Cardiac septum (tissue), 1 donor: ENCODE data around the gene FOSB. TPM values are rescaled to one million over a fixed set of nuclear protein-coding genes. Genes with fewer than 3 reads are reported as not detected.
"Not testable (repeated sequence)": the region's sequence is repeated elsewhere in the genome, so short reads cannot be mapped to it uniquely, and the experiment has no call there.

Experiments used
- DNase-seq: peaks from one replicate; pipeline ENCODE4 v3.0.0-alpha.2; 2020; ENCODE audit warnings: low spot score
- intact Hi-C: fragments of 100-400 bp; cut with DNase I; formaldehyde crosslinking; loops from one replicate; pipeline ENCODE4 v1.14.0; 2022
- total RNA-seq: library from RNA; stranded (reverse); fragmentation: NEBNext Ultra II Directional; extraction: Animal tissue kit (Norgen Biotek cat#: 25700); gene quantifications from one replicate; pipeline ENCODE4 v1.2.1, GENCODE V29; 2021
- donor health status: DM: no; HTN: no; CAD: no.

The FOSB gene
- total RNA-seq, 1 donor from 2014 or later: 0.94 TPM

- intact Hi-C loops: no loop called here
- no peak for DNase-seq
These were observed 30.8 kb downstream of the FOSB start, which contains the start of gene PPM1N for GRCh38 chr19:45498411-45499195. Gene PPM1N (plus strand): TSS chr19:45498443. CDS start chr19:45498473, 30 bp downstream.

GRCh38 chr19:45499196-45500180 is 31.7 kb downstream of the FOSB start:
- intact Hi-C loops: no loop called here
- no peak for DNase-seq

GRCh38 chr19:45500918-45501729 is 33.3 kb downstream of the FOSB start:
- no peak for DNase-seq
- intact Hi-C loops: no loop called here

- intact Hi-C loops: no loop called here
- no peak for DNase-seq
These were observed 33.9 kb downstream of the FOSB start for GRCh38 chr19:45501730-45502014.

GRCh38 chr19:45502111-45502510 is 34.3 kb downstream of the FOSB start:
- intact Hi-C loops: no loop called here

GRCh38 chr19:45503909-45504308 is 36.1 kb downstream of the FOSB start:
- no peak for DNase-seq
- intact Hi-C loops: no loop called here

More at GRCh38 chr19:45502111-45502510, 34.3 kb downstream of the FOSB start:
- DNase-seq: no peak

- DNase-seq: no peak
- intact Hi-C loops: no loop called here
These were observed 37.6 kb downstream of the FOSB start for GRCh38 chr19:45505151-45505995.

GRCh38 chr19:45505996-45506245 is 38.1 kb downstream of the FOSB start:
- DNase-seq: no peak
- intact Hi-C loops: no loop called here

- intact Hi-C loops: no loop called here
- peak; percentile 99 for DNase-seq
These were observed 38.6 kb downstream of the FOSB start for GRCh38 chr19:45506246-45506988.

- intact Hi-C loops: no loop called here
- DNase-seq: peak; percentile 96
These were observed 39.4 kb downstream of the FOSB start, which contains the start of gene VASP for GRCh38 chr19:45506989-45507871. Gene VASP (plus strand): TSS chr19:45507479. CDS start chr19:45507772, 293 bp downstream.

- intact Hi-C loops: no loop called here
- DNase-seq: no peak
These were observed 40.1 kb downstream of the FOSB start for GRCh38 chr19:45507872-45508416.

- DNase-seq: peak; percentile 81
- intact Hi-C loops: no loop called here
These were observed 40.6 kb downstream of the FOSB start for GRCh38 chr19:45508417-45508860.

- DNase-seq: peak; percentile 96
- intact Hi-C loops: no loop called here
These were observed 41.3 kb downstream of the FOSB start for GRCh38 chr19:45508861-45509691.

- no peak for DNase-seq
- intact Hi-C loops: no loop called here
These were observed 41.9 kb downstream of the FOSB start for GRCh38 chr19:45509692-45510015.

- intact Hi-C loops, DNase-seq: not testable (repeated sequence)
These were observed 42.6 kb downstream of the FOSB start for GRCh38 chr19:45510352-45510751.

GRCh38 chr19:45511074-45511473 is 43.3 kb downstream of the FOSB start:
- intact Hi-C loops: no loop called here
- no peak for DNase-seq
